CD14-positive monocyte (primary cell): ENCODE measurements around the gene PANK2. TPM values are rescaled to one million over a fixed set of nuclear protein-coding genes. Genes with fewer than 3 reads are reported as not detected.

ENCODE experiments used
- DNase-seq, 3 donors: peaks; one replicate each; pipeline ENCODE4 v3.0.0-alpha.2; 2011 to 2022
- H2AFZ ChIP-seq: 2 replicates; pipeline ENCODE4 v1.6.0; 2012; ENCODE audit warnings: mild to moderate bottlenecking, low read depth, low read length, inconsistent platforms; ENCODE audit not compliant: insufficient read depth, poor library complexity, severe bottlenecking
- H3K27ac ChIP-seq, 2 donors: 1 replicate in 1 of 2; 2 replicates in 1 of 2; pipeline ENCODE4 v1.5.1; 2012 to 2013; ENCODE audit warnings: low read length in 2 of 2, control low read depth in 1 of 2, inconsistent platforms in 1 of 2, low read depth in 1 of 2, mild to moderate bottlenecking in 1 of 2
- H3K27me3 ChIP-seq, 2 donors: one replicate each; pipeline versions ENCODE4 v1.6.0 to v1.6.1; 2011 to 2013; ENCODE audit warnings: low read length in 2 of 2; ENCODE audit not compliant: control insufficient read depth in 2 of 2, insufficient read depth in 2 of 2
- H3K36me3 ChIP-seq, 2 donors: replicated peaks in 1 of 2; 1 replicate in 1 of 2; 2 replicates in 1 of 2; pipeline versions ENCODE4 v1.5.1 to v1.6.1; 2012 to 2013; ENCODE audit warnings: low read length in 2 of 2, control low read depth in 1 of 2, inconsistent platforms in 1 of 2, mild to moderate bottlenecking in 1 of 2; ENCODE audit not compliant: insufficient read depth in 2 of 2, control insufficient read depth in 1 of 2
- H3K4me1 ChIP-seq, 2 donors: 1 replicate in 1 of 2; 2 replicates in 1 of 2; pipeline versions ENCODE4 v1.5.1 to v1.6.1; 2012 to 2013; ENCODE audit warnings: low read length in 2 of 2, control low read depth in 1 of 2, inconsistent platforms in 1 of 2, mild to moderate bottlenecking in 1 of 2, moderate library complexity in 1 of 2; ENCODE audit not compliant: insufficient read depth in 2 of 2, control insufficient read depth in 1 of 2
- H3K4me2 ChIP-seq: replicated peaks from 2 replicates; pipeline ENCODE3; 2012; ENCODE audit warnings: low read length, moderate library complexity, mild to moderate bottlenecking; ENCODE audit not compliant: poor library complexity, severe bottlenecking; ENCODE audit errors: extremely low read depth
- H3K4me3 ChIP-seq, 3 experiments: fragments of 200-600 bp in 1 of 3; sonication (generic) in 1 of 3; replicated peaks in 1 of 3; 1 replicate in 2 of 3; 2 replicates in 1 of 3; pipeline ENCODE4 v1.5.1; 2011 to 2013; ENCODE audit warnings: low read length in 3 of 3, mild to moderate bottlenecking in 3 of 3, control low read depth in 2 of 3, low read depth in 2 of 3, inconsistent platforms in 1 of 3, moderate library complexity in 1 of 3
- H3K79me2 ChIP-seq: 2 replicates; pipeline ENCODE4 v1.6.0; 2012; ENCODE audit warnings: mild to moderate bottlenecking, control low read depth, inconsistent platforms, low read length, moderate library complexity; ENCODE audit not compliant: insufficient read depth
- H3K9ac ChIP-seq: 2 replicates; pipeline ENCODE4 v1.6.0; 2017; ENCODE audit warnings: low read length, mild to moderate bottlenecking; ENCODE audit not compliant: insufficient read depth, poor library complexity, severe bottlenecking
- H3K9me3 ChIP-seq, 2 donors: replicated peaks in 1 of 2; 1 replicate in 1 of 2; 2 replicates in 1 of 2; pipeline versions ENCODE4 v1.5.1 to v1.6.1; 2012 to 2013; ENCODE audit warnings: low read length in 2 of 2, control low read depth in 1 of 2; ENCODE audit not compliant: control insufficient read depth in 1 of 2, insufficient read depth in 1 of 2
- H4K20me1 ChIP-seq: 2 replicates; pipeline ENCODE4 v1.6.0; 2012; ENCODE audit warnings: mild to moderate bottlenecking, low read length, control low read depth, moderate library complexity; ENCODE audit not compliant: insufficient read depth
- H3K27ac Mint-ChIP-seq, 7 donors: one replicate each; pipeline ENCODE4 v1.8.0; 2020; ENCODE audit warnings: mild to moderate bottlenecking in 7 of 7, mixed read lengths in 7 of 7, moderate library complexity in 6 of 7, inconsistent platforms in 2 of 7
- H3K27me3 Mint-ChIP-seq, 3 donors: one replicate each; pipeline ENCODE4 v1.8.0; 2021 to 2022; ENCODE audit warnings: low read depth in 3 of 3, mild to moderate bottlenecking in 3 of 3, mixed read lengths in 3 of 3, moderate library complexity in 3 of 3, inconsistent platforms in 1 of 3
- H3K36me3 Mint-ChIP-seq, 2 donors: one replicate each; pipeline ENCODE4 v1.8.0; 2020; ENCODE audit warnings: mixed read lengths in 2 of 2, inconsistent platforms in 1 of 2, mild to moderate bottlenecking in 1 of 2
- H3K4me1 Mint-ChIP-seq: one replicate; pipeline ENCODE4 v1.8.0; 2020; ENCODE audit warnings: mild to moderate bottlenecking, mixed read lengths
- H3K4me3 Mint-ChIP-seq, 2 donors: one replicate each; pipeline ENCODE4 v1.8.0; 2020; ENCODE audit warnings: mild to moderate bottlenecking in 2 of 2, mixed read lengths in 2 of 2, moderate library complexity in 1 of 2
- H3K9me3 Mint-ChIP-seq, 7 donors: one replicate each; pipeline ENCODE4 v1.8.0; 2020 to 2022; ENCODE audit warnings: mixed read lengths in 7 of 7, mild to moderate bottlenecking in 6 of 7, moderate library complexity in 6 of 7, inconsistent platforms in 2 of 7
- WGBS: methylation state at CpG from one replicate; pipeline ENCODE4 v1.1.5; 2013; ENCODE audit warnings: missing lambda C conversion rate; ENCODE audit not compliant: insufficient coverage; 5-methylcytosine and 5-hydroxymethylcytosine counted together
- intact Hi-C, 2 donors: fragments of 100-400 bp; cut with micrococcal nuclease; formaldehyde crosslinking; loops; one replicate each; pipeline versions ENCODE4 v1.15.0 to v1.15.1; 2023
- polyA plus RNA-seq, 3 donors: library from polyadenylated mRNA; depleted of rRNA in 1 of 3; unstranded in 2 of 3; stranded (reverse) in 1 of 3; fragments of 300-500 nt in 2 of 3; fragments of >200 nt in 1 of 3; fragmentation: Illumina TruSeq in 2 of 3; gene quantifications; 1 replicate in 2 of 3; 2 replicates in 1 of 3; pipeline ENCODE4 v1.2.3, GENCODE V29; 2012 to 2021
- TF ChIP-seq, protein P1 (sequence below): fragments of 200-600 bp; IDR thresholded peaks from one replicate; pipeline ENCODE4 v1.8.0; 2022; ENCODE audit warnings: antibody characterized with exemption, mild to moderate bottlenecking

Gene PANK2
- polyA plus RNA-seq, 3 donors = 36.8 to 65.7 (median 48.0) TPM

GRCh38 chr20:3910853-3911252 lies 21.7 kb downstream of the PANK2 start:
- Histone ChIP-seq H3K36me3 (peaks cover 73 to 85% of the 10 kb centered on the region in 2 donors), H4K20me1 (peaks cover 98% of the 10 kb centered on the region), H3K9ac (no peak overlapping the region), H3K4me1 (peaks cover 0 to 3% of the 10 kb centered on the region in 2 donors), H3K79me2 (peaks cover 99% of the 10 kb centered on the region), H3K27me3 (no peaks in the 10 kb centered on the region), H3K9me3 (no peaks in the 10 kb centered on the region), H3K4me3 (no peak overlapping the region), H3K27ac (peak overlapping the region in 1 of 2 donors; percentile 12), H2AFZ (no peak overlapping the region), H3K4me2 (no peak overlapping the region)
- intact Hi-C loops = no loop called here
- 100% methylated on average over 1 of the region's 2 CpGs for WGBS
- DNase-seq = no peak
- TF ChIP-seq, protein P1, sequence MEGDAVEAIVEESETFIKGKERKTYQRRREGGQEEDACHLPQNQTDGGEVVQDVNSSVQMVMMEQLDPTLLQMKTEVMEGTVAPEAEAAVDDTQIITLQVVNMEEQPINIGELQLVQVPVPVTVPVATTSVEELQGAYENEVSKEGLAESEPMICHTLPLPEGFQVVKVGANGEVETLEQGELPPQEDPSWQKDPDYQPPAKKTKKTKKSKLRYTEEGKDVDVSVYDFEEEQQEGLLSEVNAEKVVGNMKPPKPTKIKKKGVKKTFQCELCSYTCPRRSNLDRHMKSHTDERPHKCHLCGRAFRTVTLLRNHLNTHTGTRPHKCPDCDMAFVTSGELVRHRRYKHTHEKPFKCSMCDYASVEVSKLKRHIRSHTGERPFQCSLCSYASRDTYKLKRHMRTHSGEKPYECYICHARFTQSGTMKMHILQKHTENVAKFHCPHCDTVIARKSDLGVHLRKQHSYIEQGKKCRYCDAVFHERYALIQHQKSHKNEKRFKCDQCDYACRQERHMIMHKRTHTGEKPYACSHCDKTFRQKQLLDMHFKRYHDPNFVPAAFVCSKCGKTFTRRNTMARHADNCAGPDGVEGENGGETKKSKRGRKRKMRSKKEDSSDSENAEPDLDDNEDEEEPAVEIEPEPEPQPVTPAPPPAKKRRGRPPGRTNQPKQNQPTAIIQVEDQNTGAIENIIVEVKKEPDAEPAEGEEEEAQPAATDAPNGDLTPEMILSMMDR = no peak
- peaks cover 65 to 80% of the 10 kb centered on the region in 2 donors for H3K36me3 Mint-ChIP-seq
- no peak overlapping the region for H3K4me3 Mint-ChIP-seq
- H3K27ac Mint-ChIP-seq = peak overlapping the region in 1 of 7 donors; percentile 16
- H3K27me3 Mint-ChIP-seq = no peaks in the 10 kb centered on the region
- H3K4me1 Mint-ChIP-seq = peaks cover 18% of the 10 kb centered on the region
- no peaks in the 10 kb centered on the region for H3K9me3 Mint-ChIP-seq

GRCh38 chr20:3911956-3912355 lies 22.8 kb downstream of the PANK2 start:
- H3K4me1 Mint-ChIP-seq = peaks cover 11% of the 10 kb centered on the region
- TF ChIP-seq, protein P1 = no peak
- Histone ChIP-seq H3K79me2 (peaks cover 99% of the 10 kb centered on the region), H3K4me3 (no peak overlapping the region), H3K36me3 (peaks cover 84 to 96% of the 10 kb centered on the region in 2 donors), H3K9ac (no peak overlapping the region), H3K4me2 (no peak overlapping the region), H2AFZ (no peak overlapping the region), H3K27me3 (no peaks in the 10 kb centered on the region), H3K9me3 (no peaks in the 10 kb centered on the region), H3K27ac (no peak overlapping the region), H4K20me1 (peaks cover 98% of the 10 kb centered on the region), H3K4me1 (no peaks in the 10 kb centered on the region)
- intact Hi-C loops = no loop called here
- H3K27ac Mint-ChIP-seq = peak overlapping the region in 2 of 7 donors; percentile 14 to 74
- no peak for DNase-seq
- WGBS = 96% methylated on average over 2 of the region's 2 CpGs
- no peaks in the 10 kb centered on the region for H3K9me3 Mint-ChIP-seq
- H3K27me3 Mint-ChIP-seq = no peaks in the 10 kb centered on the region
- H3K36me3 Mint-ChIP-seq = peaks cover 76 to 91% of the 10 kb centered on the region in 2 donors
- no peak overlapping the region for H3K4me3 Mint-ChIP-seq
